SK-N-SH (cell line): Measurements from ENCODE around the gene METTL1.

ENCODE experiments used
- ELF1 ChIP-seq: IDR thresholded peaks from 2 replicates; pipeline ENCODE4 v1.4.0; 2012
- EP300 ChIP-seq, 2 experiments: IDR thresholded peaks; 2 replicates each; pipeline versions ENCODE4 v1.4.0 to v1.6.1; 2012; ENCODE audit warnings: borderline replicate concordance in 1 of 2, low read depth in 1 of 2, low read length in 1 of 2
- POLR2AphosphoS5 ChIP-seq: IDR thresholded peaks from 2 replicates; pipeline ENCODE4 v1.6.1; 2012; ENCODE audit warnings: low read depth, low read length
- RAD21 ChIP-seq: IDR thresholded peaks from 2 replicates; pipeline ENCODE4 v1.6.1; 2012; ENCODE audit warnings: mild to moderate bottlenecking, low read length
- SIN3A ChIP-seq: IDR thresholded peaks from 2 replicates; pipeline ENCODE4 v1.6.1; 2012; ENCODE audit warnings: low read depth, mild to moderate bottlenecking, low read length, moderate library complexity, borderline replicate concordance
- TCF12 ChIP-seq: IDR thresholded peaks from 2 replicates; pipeline ENCODE4 v1.4.0; 2012
- USF1 ChIP-seq: IDR thresholded peaks from 2 replicates; pipeline ENCODE4 v1.4.0; 2012; ENCODE audit warnings: low read depth, borderline replicate concordance
- TF ChIP-seq, protein P1 (sequence below): fragments of 200-600 bp; sonication (generic); IDR thresholded peaks from 2 replicates; pipeline ENCODE4 v1.6.1; 2017; ENCODE audit warnings: antibody characterized with exemption, mild to moderate bottlenecking, moderate library complexity
- TF ChIP-seq, protein P2 (sequence below): IDR thresholded peaks from 2 replicates; pipeline ENCODE4 v1.4.0; 2012; ENCODE audit warnings: low read depth

GRCh38 chr12:57741413-57741789 lies 30.5 kb downstream of the METTL1 start:
- TF ChIP-seq EP300 (IDR thresholded peaks at IDR 0.05; ENCODE audit: borderline replicate concordance in 1 of 2, low read depth in 1 of 2, low read length in 1 of 2) (no peak), TCF12 (no peak), SIN3A (no peak), RAD21 (no peak), POLR2AphosphoS5 (no peak), ELF1 (no peak), USF1 (no peak)
- TF ChIP-seq, protein P1, sequence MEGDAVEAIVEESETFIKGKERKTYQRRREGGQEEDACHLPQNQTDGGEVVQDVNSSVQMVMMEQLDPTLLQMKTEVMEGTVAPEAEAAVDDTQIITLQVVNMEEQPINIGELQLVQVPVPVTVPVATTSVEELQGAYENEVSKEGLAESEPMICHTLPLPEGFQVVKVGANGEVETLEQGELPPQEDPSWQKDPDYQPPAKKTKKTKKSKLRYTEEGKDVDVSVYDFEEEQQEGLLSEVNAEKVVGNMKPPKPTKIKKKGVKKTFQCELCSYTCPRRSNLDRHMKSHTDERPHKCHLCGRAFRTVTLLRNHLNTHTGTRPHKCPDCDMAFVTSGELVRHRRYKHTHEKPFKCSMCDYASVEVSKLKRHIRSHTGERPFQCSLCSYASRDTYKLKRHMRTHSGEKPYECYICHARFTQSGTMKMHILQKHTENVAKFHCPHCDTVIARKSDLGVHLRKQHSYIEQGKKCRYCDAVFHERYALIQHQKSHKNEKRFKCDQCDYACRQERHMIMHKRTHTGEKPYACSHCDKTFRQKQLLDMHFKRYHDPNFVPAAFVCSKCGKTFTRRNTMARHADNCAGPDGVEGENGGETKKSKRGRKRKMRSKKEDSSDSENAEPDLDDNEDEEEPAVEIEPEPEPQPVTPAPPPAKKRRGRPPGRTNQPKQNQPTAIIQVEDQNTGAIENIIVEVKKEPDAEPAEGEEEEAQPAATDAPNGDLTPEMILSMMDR: no peak
- TF ChIP-seq, protein P2, sequence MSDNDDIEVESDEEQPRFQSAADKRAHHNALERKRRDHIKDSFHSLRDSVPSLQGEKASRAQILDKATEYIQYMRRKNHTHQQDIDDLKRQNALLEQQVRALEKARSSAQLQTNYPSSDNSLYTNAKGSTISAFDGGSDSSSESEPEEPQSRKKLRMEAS: no peak
